CD14-positive monocyte (primary cell): ENCODE data around the gene GPBP1L1. TPM values are rescaled to one million over a fixed set of nuclear protein-coding genes. Genes with fewer than 3 reads are reported as not detected.

Experiments
- DNase-seq, 3 donors: peaks; one replicate each; pipeline ENCODE4 v3.0.0-alpha.2; 2011 to 2022
- H2AFZ ChIP-seq: 2 replicates; pipeline ENCODE4 v1.6.0; 2012; ENCODE audit warnings: mild to moderate bottlenecking, low read depth, low read length, inconsistent platforms; ENCODE audit not compliant: insufficient read depth, poor library complexity, severe bottlenecking
- H3K27ac ChIP-seq, 2 donors: 1 replicate in 1 of 2; 2 replicates in 1 of 2; pipeline ENCODE4 v1.5.1; 2012 to 2013; ENCODE audit warnings: low read length in 2 of 2, control low read depth in 1 of 2, inconsistent platforms in 1 of 2, low read depth in 1 of 2, mild to moderate bottlenecking in 1 of 2
- H3K27me3 ChIP-seq, 2 donors: one replicate each; pipeline versions ENCODE4 v1.6.0 to v1.6.1; 2011 to 2013; ENCODE audit warnings: low read length in 2 of 2; ENCODE audit not compliant: control insufficient read depth in 2 of 2, insufficient read depth in 2 of 2
- H3K36me3 ChIP-seq, 2 donors: replicated peaks in 1 of 2; 1 replicate in 1 of 2; 2 replicates in 1 of 2; pipeline versions ENCODE4 v1.5.1 to v1.6.1; 2012 to 2013; ENCODE audit warnings: low read length in 2 of 2, control low read depth in 1 of 2, inconsistent platforms in 1 of 2, mild to moderate bottlenecking in 1 of 2; ENCODE audit not compliant: insufficient read depth in 2 of 2, control insufficient read depth in 1 of 2
- H3K4me1 ChIP-seq, 2 donors: 1 replicate in 1 of 2; 2 replicates in 1 of 2; pipeline versions ENCODE4 v1.5.1 to v1.6.1; 2012 to 2013; ENCODE audit warnings: low read length in 2 of 2, control low read depth in 1 of 2, inconsistent platforms in 1 of 2, mild to moderate bottlenecking in 1 of 2, moderate library complexity in 1 of 2; ENCODE audit not compliant: insufficient read depth in 2 of 2, control insufficient read depth in 1 of 2
- H3K4me2 ChIP-seq: replicated peaks from 2 replicates; pipeline ENCODE3; 2012; ENCODE audit warnings: low read length, moderate library complexity, mild to moderate bottlenecking; ENCODE audit not compliant: poor library complexity, severe bottlenecking; ENCODE audit errors: extremely low read depth
- H3K4me3 ChIP-seq, 3 experiments: fragments of 200-600 bp in 1 of 3; sonication (generic) in 1 of 3; replicated peaks in 1 of 3; 1 replicate in 2 of 3; 2 replicates in 1 of 3; pipeline ENCODE4 v1.5.1; 2011 to 2013; ENCODE audit warnings: low read length in 3 of 3, mild to moderate bottlenecking in 3 of 3, control low read depth in 2 of 3, low read depth in 2 of 3, inconsistent platforms in 1 of 3, moderate library complexity in 1 of 3
- H3K79me2 ChIP-seq: 2 replicates; pipeline ENCODE4 v1.6.0; 2012; ENCODE audit warnings: mild to moderate bottlenecking, control low read depth, inconsistent platforms, low read length, moderate library complexity; ENCODE audit not compliant: insufficient read depth
- H3K9ac ChIP-seq: 2 replicates; pipeline ENCODE4 v1.6.0; 2017; ENCODE audit warnings: low read length, mild to moderate bottlenecking; ENCODE audit not compliant: insufficient read depth, poor library complexity, severe bottlenecking
- H3K9me3 ChIP-seq, 2 donors: replicated peaks in 1 of 2; 1 replicate in 1 of 2; 2 replicates in 1 of 2; pipeline versions ENCODE4 v1.5.1 to v1.6.1; 2012 to 2013; ENCODE audit warnings: low read length in 2 of 2, control low read depth in 1 of 2; ENCODE audit not compliant: control insufficient read depth in 1 of 2, insufficient read depth in 1 of 2
- H4K20me1 ChIP-seq: 2 replicates; pipeline ENCODE4 v1.6.0; 2012; ENCODE audit warnings: mild to moderate bottlenecking, low read length, control low read depth, moderate library complexity; ENCODE audit not compliant: insufficient read depth
- H3K27ac Mint-ChIP-seq, 7 donors: one replicate each; pipeline ENCODE4 v1.8.0; 2020; ENCODE audit warnings: mild to moderate bottlenecking in 7 of 7, mixed read lengths in 7 of 7, moderate library complexity in 6 of 7, inconsistent platforms in 2 of 7
- H3K27me3 Mint-ChIP-seq, 3 donors: one replicate each; pipeline ENCODE4 v1.8.0; 2021 to 2022; ENCODE audit warnings: low read depth in 3 of 3, mild to moderate bottlenecking in 3 of 3, mixed read lengths in 3 of 3, moderate library complexity in 3 of 3, inconsistent platforms in 1 of 3
- H3K36me3 Mint-ChIP-seq, 2 donors: one replicate each; pipeline ENCODE4 v1.8.0; 2020; ENCODE audit warnings: mixed read lengths in 2 of 2, inconsistent platforms in 1 of 2, mild to moderate bottlenecking in 1 of 2
- H3K4me1 Mint-ChIP-seq: one replicate; pipeline ENCODE4 v1.8.0; 2020; ENCODE audit warnings: mild to moderate bottlenecking, mixed read lengths
- H3K4me3 Mint-ChIP-seq, 2 donors: one replicate each; pipeline ENCODE4 v1.8.0; 2020; ENCODE audit warnings: mild to moderate bottlenecking in 2 of 2, mixed read lengths in 2 of 2, moderate library complexity in 1 of 2
- H3K9me3 Mint-ChIP-seq, 7 donors: one replicate each; pipeline ENCODE4 v1.8.0; 2020 to 2022; ENCODE audit warnings: mixed read lengths in 7 of 7, mild to moderate bottlenecking in 6 of 7, moderate library complexity in 6 of 7, inconsistent platforms in 2 of 7
- CTCF ChIP-seq: fragments of 200-600 bp; IDR thresholded peaks from one replicate; pipeline ENCODE4 v1.8.0; 2022; ENCODE audit warnings: antibody characterized with exemption, mild to moderate bottlenecking
- WGBS: methylation state at CpG from one replicate; pipeline ENCODE4 v1.1.5; 2013; ENCODE audit warnings: missing lambda C conversion rate; ENCODE audit not compliant: insufficient coverage; 5-methylcytosine and 5-hydroxymethylcytosine counted together
- intact Hi-C, 2 donors: fragments of 100-400 bp; cut with micrococcal nuclease; formaldehyde crosslinking; loops; one replicate each; pipeline versions ENCODE4 v1.15.0 to v1.15.1; 2023
- polyA plus RNA-seq, 3 donors: library from polyadenylated mRNA; depleted of rRNA in 1 of 3; unstranded in 2 of 3; stranded (reverse) in 1 of 3; fragments of 300-500 nt in 2 of 3; fragments of >200 nt in 1 of 3; fragmentation: Illumina TruSeq in 2 of 3; gene quantifications; 1 replicate in 2 of 3; 2 replicates in 1 of 3; pipeline ENCODE4 v1.2.3, GENCODE V29; 2012 to 2021

Gene GPBP1L1
- polyA plus RNA-seq, 3 donors, result 71.6 to 93.3 (median 79.5) TPM

DNA sequence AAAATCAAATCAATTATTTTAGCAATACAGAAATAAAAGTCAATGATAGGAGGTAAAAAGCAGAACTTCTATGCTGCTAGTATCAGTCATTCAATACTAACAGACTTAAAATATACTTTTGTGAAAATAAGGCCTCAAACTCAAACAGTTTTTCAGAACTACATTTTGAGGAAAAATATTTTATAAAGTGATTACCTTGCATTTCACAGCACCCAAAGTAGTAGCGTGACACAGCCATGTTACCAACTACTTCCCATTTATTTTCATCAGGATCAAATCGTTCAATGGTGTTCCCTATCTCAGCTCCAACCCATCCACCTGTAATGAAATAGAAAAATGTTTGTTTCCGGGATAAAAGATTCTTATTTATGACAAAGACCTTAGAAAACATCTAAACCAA is 30.4 kb upstream of the GPBP1L1 start:
- H3K36me3 ChIP-seq, result no peaks in the 10 kb centered on the region
- no peaks in the 10 kb centered on the region for H3K9me3 Mint-ChIP-seq
- H3K9ac ChIP-seq, result no peak overlapping the region
- H3K4me1 ChIP-seq, result no peaks in the 10 kb centered on the region
- no peak overlapping the region for H3K4me2 ChIP-seq
- H4K20me1 ChIP-seq, result no peaks in the 10 kb centered on the region
- no peak overlapping the region for H2AFZ ChIP-seq
- no peak overlapping the region for H3K4me3 ChIP-seq
- no peak overlapping the region for H3K4me3 Mint-ChIP-seq
- H3K27me3 ChIP-seq, result no peaks in the 10 kb centered on the region
- no CpG with 5 or more reads among the region's 3 CpGs for WGBS
- H3K4me1 Mint-ChIP-seq, result no peaks in the 10 kb centered on the region
- no peak for DNase-seq
- H3K9me3 ChIP-seq, result no peaks in the 10 kb centered on the region
- H3K36me3 Mint-ChIP-seq, result no peaks in the 10 kb centered on the region
- H3K27ac ChIP-seq, result no peak overlapping the region
- no peak for TF ChIP-seq CTCF
- intact Hi-C loops, result no loop called here
- no peaks in the 10 kb centered on the region for H3K79me2 ChIP-seq
- peaks cover 0 to 5% (median 0%) of the 10 kb centered on the region in 3 donors for H3K27me3 Mint-ChIP-seq
- no peak overlapping the region for H3K27ac Mint-ChIP-seq

DNA sequence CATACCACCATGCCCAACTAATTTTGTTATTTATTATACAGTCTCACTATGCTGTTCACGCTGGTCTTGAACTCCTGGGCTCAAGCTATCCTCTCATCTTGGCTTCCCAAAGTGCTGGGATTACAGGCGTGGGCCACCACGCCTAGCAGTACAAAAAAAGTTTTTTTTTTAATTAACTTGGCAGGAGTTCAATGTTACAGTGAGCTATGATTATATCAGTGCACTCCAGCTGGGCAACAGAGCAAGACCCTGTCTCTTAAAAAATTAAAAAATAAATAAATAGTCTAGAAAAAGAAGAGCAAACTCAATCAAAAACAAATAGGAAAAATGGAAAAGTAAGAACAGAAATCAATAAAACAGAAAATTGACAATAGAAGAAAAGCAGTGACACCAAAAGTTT is 27.4 kb upstream of the GPBP1L1 start:
- Histone ChIP-seq H3K36me3 (no peaks in the 10 kb centered on the region), H3K9me3 (no peaks in the 10 kb centered on the region), H4K20me1 (no peaks in the 10 kb centered on the region), H3K27me3 (no peaks in the 10 kb centered on the region), H3K9ac (no peak overlapping the region), H3K79me2 (no peaks in the 10 kb centered on the region), H3K4me3 (no peak overlapping the region), H2AFZ (no peak overlapping the region), H3K27ac (no peak overlapping the region), H3K4me2 (no peak overlapping the region), H3K4me1 (no peaks in the 10 kb centered on the region)
- H3K27ac Mint-ChIP-seq, result no peak overlapping the region
- no peaks in the 10 kb centered on the region for H3K4me1 Mint-ChIP-seq
- H3K9me3 Mint-ChIP-seq, result peaks cover 0 to 4% (median 2%) of the 10 kb centered on the region in 7 donors
- no peak overlapping the region for H3K4me3 Mint-ChIP-seq
- H3K36me3 Mint-ChIP-seq, result no peaks in the 10 kb centered on the region
- no peak for DNase-seq
- intact Hi-C loops, result no loop called here
- WGBS, result 90% methylated on average over 2 of the region's 3 CpGs
- H3K27me3 Mint-ChIP-seq, result peaks cover 0 to 5% (median 0%) of the 10 kb centered on the region in 3 donors
- no peak for TF ChIP-seq CTCF
